Pancreas (tissue), 10 donors: ENCODE measurements around the gene TRMT10B. TPM values are rescaled to one million over a fixed set of nuclear protein-coding genes. Genes with fewer than 3 reads are reported as not detected.
A peak's percentile ranks its signal among the peaks of the same experiment; 100 is the strongest.
"Not testable (repeated sequence)": the region's sequence is repeated elsewhere in the genome, so short reads cannot be mapped to it uniquely, and the experiment has no call there.

ENCODE experiments used
- ATAC-seq, 4 donors: fragments of 200-7000 bp; cut with Tn5 transposase; one replicate each; pipeline versions ENCODE4 v1.8.0 to v1.9.1; 2020; ENCODE audit warnings: mild to moderate bottlenecking in 4 of 4, moderate library complexity in 4 of 4
- DNase-seq, 6 donors: peaks; one replicate each; pipeline ENCODE4 v3.0.0-alpha.2; 2020
- FAIRE-seq: peaks from 2 replicates; lab custom pipeline; 2012; peaks lifted over from hg19 to GRCh38; lab: Jason Lieb, UNC
- H3K27ac ChIP-seq, 4 donors: fragments of 200-600 bp; sonication (generic); 1 replicate in 3 of 4; 2 replicates in 1 of 4; pipeline versions ENCODE4 v1.5.0 to v1.8.0; 2020
- H3K27me3 ChIP-seq, 4 donors: fragments of 200-600 bp; one replicate each; pipeline ENCODE4 v1.8.0; 2021
- H3K36me3 ChIP-seq, 3 donors: fragments of 200-600 bp; sonication (generic) in 1 of 3; one replicate each; pipeline versions ENCODE4 v1.5.0 to v1.8.0; 2020 to 2021
- H3K4me1 ChIP-seq, 3 donors: fragments of 200-600 bp; one replicate each; pipeline ENCODE4 v1.8.0; 2021
- H3K4me3 ChIP-seq, 4 donors: fragments of 200-600 bp; sonication (generic) in 2 of 4; one replicate each; pipeline versions ENCODE4 v1.5.0 to v1.8.0; 2020 to 2021
- H3K9me3 ChIP-seq, 4 donors: fragments of 200-600 bp; one replicate each; pipeline ENCODE4 v1.8.0; 2021
- CTCF ChIP-seq, 4 donors: fragments of 200-600 bp; sonication (generic) in 3 of 4; IDR thresholded peaks; one replicate each; pipeline versions ENCODE4 v1.5.0 to v1.8.0; 2021; ENCODE audit warnings: antibody characterized with exemption in 4 of 4
- WGBS, 2 donors: extraction: QIAGEN DNeasy Blood & Tissue Kit; methylation state at CpG; one replicate each; pipeline ENCODE4 v1.1.7; 2013; 5-methylcytosine and 5-hydroxymethylcytosine counted together
- intact Hi-C, 3 donors: fragments of 100-400 bp; cut with DNase I; formaldehyde crosslinking; loops; one replicate each; pipeline versions ENCODE4 v1.11.1 to v1.14.2; 2022
- polyA plus RNA-seq, 2 donors: library from polyadenylated mRNA; stranded (reverse); fragments of 200-250 nt; gene quantifications; one replicate each; pipeline ENCODE4 v1.2.3, GENCODE V29; 2013
- total RNA-seq, 6 donors: library from RNA; stranded (reverse); fragmentation: NEBNext Ultra II Directional in 4 of 6; extraction: Animal tissue kit (Norgen Biotek cat#: 25700) in 4 of 6; gene quantifications; one replicate each; pipeline versions ENCODE4 v1.2.1 to v1.2.4, GENCODE V29; 2021 to 2023
- donor health status: healthy with polysubstance abuse.
- donor health status: DM: no; HTN: no; CAD: no; lungs with moderate emphysema.
- donor health status: DM: no; HTN: no; CAD: no.
- donor health status: control.
- donor health status: control.
- donor health status: Bipolar disorder and iron deficiency.
- donor health status: DM: yes; HTN: yes; CAD: no.
- donor health status: DM: no; HTN: no; CAD: no.
- donor health status: DM: no; HTN: no; CAD: no.
- donor health status: DM: yes; HTN: yes; CAD: no.

The TRMT10B gene
- total and polyA plus RNA-seq, 8 donors: 4.0 to 8.8 (median 5.6) TPM

- no peak overlapping the region for H3K27ac ChIP-seq
- peak overlapping the region in 3 of 4 donors; percentile 63 to 74 (median 65) for H3K4me3 ChIP-seq
- ATAC-seq (no peak), DNase-seq (no peak), FAIRE-seq (no peak)
- TF ChIP-seq CTCF (IDR thresholded peaks at IDR 0.05): no peak
- WGBS, 2 donors: 86 to 89% methylated on average over 29 of the region's 29 CpGs
- no peaks in the 10 kb centered on the region for H3K9me3 ChIP-seq
- no peaks in the 10 kb centered on the region for H3K27me3 ChIP-seq
- intact Hi-C loops: loop anchor here in 1 of 3 donors (10.0 kb wide), 1 partner anchor 268 kb away; the partner anchor contains the start of gene POLR1E
- H3K36me3 ChIP-seq: no peaks in the 10 kb centered on the region
- peaks cover 0 to 11% (median 4%) of the 10 kb centered on the region in 3 donors for H3K4me1 ChIP-seq
Observed at GRCh38 chr9:37752642-37753488, 740 bp upstream of the TRMT10B start.

GRCh38 chr9:37758747-37759146 is 5.1 kb downstream of the TRMT10B start:
- no peak overlapping the region for H3K27ac ChIP-seq
- no peak for TF ChIP-seq CTCF (IDR thresholded peaks at IDR 0.05)
- 89 to 92% methylated on average over 3 of the region's 3 CpGs for WGBS, 2 donors
- ATAC-seq (no peak), DNase-seq (no peak), FAIRE-seq (no peak)
- H3K9me3 ChIP-seq: no peaks in the 10 kb centered on the region
- H3K36me3 ChIP-seq: peaks cover 0 to 4% (median 0%) of the 10 kb centered on the region in 3 donors
- H3K27me3 ChIP-seq: no peaks in the 10 kb centered on the region
- intact Hi-C loops: loop anchor here in 1 of 3 donors (10.0 kb wide), 1 partner anchor 274 kb away; the partner anchor contains the start of gene POLR1E
- peaks cover 0 to 11% (median 4%) of the 10 kb centered on the region in 3 donors for H3K4me1 ChIP-seq
- H3K4me3 ChIP-seq: no peak overlapping the region

GRCh38 chr9:37760416-37761161 is 7.0 kb downstream of the TRMT10B start:
- FAIRE-seq: no peak

GRCh38 chr9:37761511-37761910 is 7.9 kb downstream of the TRMT10B start:
- Histone ChIP-seq H3K9me3 (no peaks in the 10 kb centered on the region), H3K4me3 (no peak overlapping the region), H3K27ac (no peak overlapping the region), H3K4me1 (no peaks in the 10 kb centered on the region), H3K36me3 (peaks cover 0 to 9% (median 0%) of the 10 kb centered on the region in 3 donors), H3K27me3 (no peaks in the 10 kb centered on the region)
- ATAC-seq (no peak), DNase-seq (no peak), FAIRE-seq (no peak)
- 70 to 77% methylated on average over 3 of the region's 3 CpGs for whole genome bisulfite sequencing, 2 donors
- no peak for TF ChIP-seq CTCF (IDR thresholded peaks at IDR 0.05)
- intact Hi-C loops: no loop called here

More at GRCh38 chr9:37760416-37761161, 7.0 kb downstream of the TRMT10B start:
- DNase-seq (no peak), ATAC-seq (no peak)
- TF ChIP-seq CTCF (IDR thresholded peaks at IDR 0.05): no peak
- WGBS, 2 donors: 86 to 88% methylated on average over 7 of the region's 7 CpGs
- H3K27ac ChIP-seq: no peak overlapping the region
- H3K4me3 ChIP-seq: no peak overlapping the region
- H3K36me3 ChIP-seq: peaks cover 0 to 9% (median 0%) of the 10 kb centered on the region in 3 donors
- no peaks in the 10 kb centered on the region for H3K9me3 ChIP-seq
- no peaks in the 10 kb centered on the region for H3K4me1 ChIP-seq
- intact Hi-C loops: no loop called here
- H3K27me3 ChIP-seq: no peaks in the 10 kb centered on the region

- H3K27me3 ChIP-seq, H3K9me3 ChIP-seq, H3K4me3 ChIP-seq, intact Hi-C loops, DNase-seq, FAIRE-seq, H3K27ac ChIP-seq, ATAC-seq, H3K4me1 ChIP-seq: not testable (repeated sequence)
- H3K36me3 ChIP-seq: peaks cover 0 to 12% (median 0%) of the 10 kb centered on the region in 3 donors
- WGBS, 2 donors: 97 to 98% methylated on average over 5 to 6 of the region's 6 CpGs
Observed at GRCh38 chr9:37765263-37765662, 11.7 kb downstream of the TRMT10B start.
